Smooth muscle cell (in vitro differentiated cells): ENCODE results near the gene CHD5. TPM values are rescaled to one million over a fixed set of nuclear protein-coding genes. Genes with fewer than 3 reads are reported as not detected.

ENCODE experiments used
- DNase-seq: peaks from one replicate; lab custom pipeline; 2025; ENCODE audit not compliant: unreplicated experiment; lab: John Stamatoyannopoulos, UW
- H2AFZ ChIP-seq: fragments of 200-600 bp; sonication (generic); 2 replicates; pipeline ENCODE4 v1.6.0; 2016; ENCODE audit warnings: antibody characterized with exemption, low read depth, mild to moderate bottlenecking
- H3F3A ChIP-seq: fragments of 200-600 bp; sonication (generic); 2 replicates; pipeline ENCODE4 v1.6.0; 2017; ENCODE audit warnings: antibody characterized with exemption, low read depth
- H3K27ac ChIP-seq: fragments of 200-600 bp; sonication (generic); 2 replicates; pipeline ENCODE4 v1.5.1; 2016; ENCODE audit warnings: low read depth, mild to moderate bottlenecking
- H3K27me3 ChIP-seq: fragments of 200-600 bp; sonication (generic); 2 replicates; pipeline ENCODE4 v1.6.1; 2016; ENCODE audit warnings: low read depth, mild to moderate bottlenecking
- H3K36me3 ChIP-seq: fragments of 200-600 bp; sonication (generic); 2 replicates; pipeline ENCODE4 v1.5.1; 2016; ENCODE audit warnings: low read depth
- H3K4me1 ChIP-seq: fragments of 200-600 bp; sonication (generic); 2 replicates; pipeline ENCODE4 v1.5.1; 2016; ENCODE audit warnings: low read depth
- H3K4me2 ChIP-seq: fragments of 200-600 bp; sonication (generic); 2 replicates; pipeline ENCODE4 v1.6.0; 2016; ENCODE audit warnings: mild to moderate bottlenecking
- H3K4me3 ChIP-seq: fragments of 200-600 bp; sonication (generic); 2 replicates; pipeline ENCODE4 v1.5.1; 2016; ENCODE audit warnings: mild to moderate bottlenecking
- H3K79me2 ChIP-seq: fragments of 200-600 bp; sonication (generic); 2 replicates; pipeline ENCODE4 v1.6.0; 2016; ENCODE audit warnings: low read depth, mild to moderate bottlenecking
- H3K9ac ChIP-seq: fragments of 200-600 bp; sonication (generic); 2 replicates; pipeline ENCODE4 v1.6.0; 2016; ENCODE audit warnings: low read depth
- H3K9me3 ChIP-seq: fragments of 200-600 bp; sonication (generic); replicated peaks from 2 replicates; pipeline ENCODE4 v1.5.1; 2016; ENCODE audit warnings: low read depth
- H4K20me1 ChIP-seq: fragments of 200-600 bp; sonication (generic); 2 replicates; pipeline ENCODE4 v1.6.0; 2016; ENCODE audit warnings: low read depth
- WGBS: methylation state at CpG from one replicate; pipeline ENCODE4 v1.1.7; 2016; ENCODE audit warnings: low lambda C conversion rate; 5-methylcytosine and 5-hydroxymethylcytosine counted together
- polyA plus RNA-seq: library from polyadenylated mRNA; unstranded; fragments of >200 nt; fragmentation: Nextera tagmentation; extraction: Ambion mirVana; gene quantifications from 2 replicates; pipeline ENCODE4 v1.2.1, GENCODE V29; 2016
- total RNA-seq: library from RNA; depleted of rRNA; stranded (reverse); fragments of >200 nt; gene quantifications from 2 replicates; pipeline ENCODE4 v1.2.3, GENCODE V29; 2014
- TF ChIP-seq, protein P1 (sequence below): fragments of 200-600 bp; sonication (generic); IDR thresholded peaks from 2 replicates; pipeline ENCODE4 v1.5.1; 2017; ENCODE audit warnings: borderline replicate concordance, mild to moderate bottlenecking, antibody characterized with exemption; ENCODE audit not compliant: insufficient read depth, poor library complexity, severe bottlenecking

The CHD5 gene
- total and polyA plus RNA-seq, 2 experiments from 2014 or later = 0.40 TPM; not detected in 1

DNA sequence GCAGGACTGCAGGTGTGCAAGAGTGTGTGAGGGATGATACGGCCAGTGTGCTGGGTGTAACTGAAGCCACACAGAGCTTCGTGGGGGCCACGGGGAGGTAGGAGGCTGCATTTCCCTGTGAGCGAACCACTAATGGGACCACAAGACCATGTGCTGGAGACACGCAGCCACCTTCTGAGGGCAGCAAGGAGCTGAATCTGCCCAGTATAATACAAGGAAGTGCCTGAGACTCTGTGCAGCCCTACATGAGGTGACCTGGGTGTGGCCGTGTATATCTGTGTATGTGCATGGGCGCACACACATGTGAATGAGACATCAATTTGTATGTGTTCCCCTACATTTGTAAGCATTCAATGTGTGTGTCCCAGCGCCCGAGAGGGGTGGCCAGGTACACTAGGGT lies 50.8 kb downstream of the CHD5 start:
- WGBS = 94% methylated on average over 9 of the region's 9 CpGs
- TF ChIP-seq, protein P1, sequence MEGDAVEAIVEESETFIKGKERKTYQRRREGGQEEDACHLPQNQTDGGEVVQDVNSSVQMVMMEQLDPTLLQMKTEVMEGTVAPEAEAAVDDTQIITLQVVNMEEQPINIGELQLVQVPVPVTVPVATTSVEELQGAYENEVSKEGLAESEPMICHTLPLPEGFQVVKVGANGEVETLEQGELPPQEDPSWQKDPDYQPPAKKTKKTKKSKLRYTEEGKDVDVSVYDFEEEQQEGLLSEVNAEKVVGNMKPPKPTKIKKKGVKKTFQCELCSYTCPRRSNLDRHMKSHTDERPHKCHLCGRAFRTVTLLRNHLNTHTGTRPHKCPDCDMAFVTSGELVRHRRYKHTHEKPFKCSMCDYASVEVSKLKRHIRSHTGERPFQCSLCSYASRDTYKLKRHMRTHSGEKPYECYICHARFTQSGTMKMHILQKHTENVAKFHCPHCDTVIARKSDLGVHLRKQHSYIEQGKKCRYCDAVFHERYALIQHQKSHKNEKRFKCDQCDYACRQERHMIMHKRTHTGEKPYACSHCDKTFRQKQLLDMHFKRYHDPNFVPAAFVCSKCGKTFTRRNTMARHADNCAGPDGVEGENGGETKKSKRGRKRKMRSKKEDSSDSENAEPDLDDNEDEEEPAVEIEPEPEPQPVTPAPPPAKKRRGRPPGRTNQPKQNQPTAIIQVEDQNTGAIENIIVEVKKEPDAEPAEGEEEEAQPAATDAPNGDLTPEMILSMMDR = no peak
- no peak overlapping the region for H3K4me2 ChIP-seq

DNA sequence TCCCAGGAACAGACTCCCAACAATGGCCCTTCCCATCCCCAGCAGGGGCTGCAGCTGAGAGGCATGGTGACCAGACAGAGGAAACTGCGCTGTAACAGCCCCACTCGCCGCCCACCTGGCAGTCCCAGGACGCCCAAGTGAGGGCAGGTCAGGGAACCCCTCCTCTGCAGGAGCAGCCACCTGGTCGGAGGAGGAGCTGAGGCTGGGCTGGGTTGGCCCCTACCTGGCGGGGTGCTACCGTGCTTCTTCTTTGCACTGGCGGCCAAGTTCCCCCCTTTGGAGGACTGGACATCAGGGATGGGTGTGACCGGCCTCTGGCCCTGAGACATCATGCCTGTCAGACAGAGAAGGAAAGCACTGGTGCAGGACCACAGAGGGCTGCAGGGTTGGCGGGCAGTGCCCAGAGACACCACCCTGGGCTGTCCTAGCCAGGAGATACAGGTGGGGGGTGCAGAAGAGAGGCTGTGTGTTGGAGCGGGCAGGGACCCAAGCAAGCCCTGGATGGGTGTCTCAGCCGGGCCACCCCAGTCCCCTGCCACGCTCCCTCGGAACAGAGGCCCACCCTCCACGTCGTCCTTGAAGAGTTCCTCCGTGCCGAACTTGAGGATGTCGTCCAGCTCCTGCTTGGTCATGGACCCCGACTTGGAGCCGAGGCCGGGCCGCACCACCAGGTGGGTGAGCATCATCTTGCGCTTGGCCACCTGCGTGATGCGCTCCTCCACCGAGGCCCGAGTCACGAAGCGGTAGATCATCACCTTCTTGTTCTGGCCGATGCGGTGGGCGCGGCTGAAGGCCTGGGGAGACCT lies 51.6 kb downstream of the CHD5 start:
- H3K9ac ChIP-seq = no peak overlapping the region
- H3K79me2 ChIP-seq = no peaks in the 10 kb centered on the region
- no peaks in the 10 kb centered on the region for H4K20me1 ChIP-seq
- no peak overlapping the region for H3K4me3 ChIP-seq
- no peaks in the 10 kb centered on the region for H3F3A ChIP-seq
- no peak overlapping the region for H2AFZ ChIP-seq
- no peaks in the 10 kb centered on the region for H3K4me1 ChIP-seq
- TF ChIP-seq, protein P1 = no peak
- H3K9me3 ChIP-seq = no peaks in the 10 kb centered on the region
- no peaks in the 10 kb centered on the region for H3K36me3 ChIP-seq
- H3K27me3 ChIP-seq = no peaks in the 10 kb centered on the region
- WGBS = 95% methylated on average over 34 of the region's 34 CpGs
- H3K27ac ChIP-seq = no peak overlapping the region
- H3K4me2 ChIP-seq = no peak overlapping the region
- DNase-seq = no peak

More for the DNA sequence above, 50.8 kb downstream of the CHD5 start:
- Histone ChIP-seq H3K36me3 (no peaks in the 10 kb centered on the region), H3K9ac (no peak overlapping the region), H3K9me3 (no peaks in the 10 kb centered on the region), H3K27me3 (no peaks in the 10 kb centered on the region), H3K4me1 (no peaks in the 10 kb centered on the region), H3K79me2 (no peaks in the 10 kb centered on the region), H4K20me1 (no peaks in the 10 kb centered on the region), H2AFZ (no peak overlapping the region), H3K4me3 (no peak overlapping the region), H3F3A (no peaks in the 10 kb centered on the region), H3K27ac (no peak overlapping the region)
- no peak for DNase-seq

DNA sequence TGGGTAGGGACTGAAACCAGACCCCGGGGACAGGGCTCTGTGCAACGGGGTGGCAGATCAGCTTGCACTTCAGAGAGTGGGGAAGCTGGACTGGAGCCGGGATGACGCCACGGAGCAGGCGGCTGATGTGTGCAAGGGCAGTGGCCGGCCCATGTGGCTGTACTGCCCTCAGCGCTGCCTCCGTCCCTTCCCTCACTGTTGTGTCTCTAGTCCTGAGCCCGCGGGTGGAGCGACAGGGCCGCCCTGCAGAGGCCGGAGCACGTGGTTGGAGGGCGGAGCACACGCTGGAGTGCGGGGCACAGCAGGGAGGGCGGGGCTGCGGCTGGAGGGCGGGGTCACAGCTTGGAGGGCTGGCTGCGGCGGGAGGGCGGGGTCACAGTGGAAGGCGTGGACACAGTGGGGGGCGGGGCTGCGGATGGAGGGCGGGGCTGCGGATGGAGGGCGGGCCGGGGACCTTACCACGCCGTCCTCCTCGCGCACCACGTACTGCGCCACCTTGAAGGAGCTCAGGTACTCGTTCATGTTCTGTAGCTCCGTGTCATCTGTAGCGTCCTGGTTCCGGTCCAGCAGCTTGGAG lies 52.4 kb downstream of the CHD5 start:
- Histone ChIP-seq H3K79me2 (no peaks in the 10 kb centered on the region), H3K4me3 (no peak overlapping the region), H3K9ac (no peak overlapping the region), H3K4me1 (no peaks in the 10 kb centered on the region), H4K20me1 (no peaks in the 10 kb centered on the region), H3K9me3 (no peaks in the 10 kb centered on the region), H3K4me2 (peak overlapping the region; percentile 67), H3F3A (no peaks in the 10 kb centered on the region), H3K27ac (no peak overlapping the region), H3K36me3 (no peaks in the 10 kb centered on the region), H3K27me3 (no peaks in the 10 kb centered on the region), H2AFZ (no peak overlapping the region)
- TF ChIP-seq, protein P1 = no peak
- peak; percentile 10 for DNase-seq
- whole genome bisulfite sequencing = 42% methylated on average over 14 of the region's 41 CpGs
